ENCODE results near the gene FCHO2.
"Not testable (repeated sequence)": the region's sequence is repeated elsewhere in the genome, so short reads cannot be mapped to it uniquely, and the experiment has no call there.

The FCHO2 gene

GRCh38 chr5:72988769-72989168 is 32.9 kb downstream of the FCHO2 start:
- ATAC-seq (ENCODE audit: low read depth) (no peak), DNase-seq (ENCODE audit: low spot score in 2 of 2) (no peak)
- peaks cover 4% of the 10 kb centered on the region for H3K9me3 Mint-ChIP-seq
- no peak overlapping the region for H3K27ac Mint-ChIP-seq
- peaks cover 33% of the 10 kb centered on the region for H3K36me3 Mint-ChIP-seq
- H3K4me1 Mint-ChIP-seq = no peaks in the 10 kb centered on the region
- H3K27me3 Mint-ChIP-seq = no peaks in the 10 kb centered on the region
- no peak overlapping the region for H3K4me3 Mint-ChIP-seq

- Mint-ChIP-seq H3K27ac (no peak overlapping the region), H3K4me1 (no peaks in the 10 kb centered on the region), H3K36me3 (peaks cover 37% of the 10 kb centered on the region), H3K27me3 (no peaks in the 10 kb centered on the region), H3K4me3 (no peak overlapping the region), H3K9me3 (peaks cover 7% of the 10 kb centered on the region)
- ATAC-seq (ENCODE audit: low read depth) = no peak
- no peak for DNase-seq (ENCODE audit: low spot score in 2 of 2)
These were observed 35.6 kb downstream of the FCHO2 start for GRCh38 chr5:72991394-72991793.

DNA sequence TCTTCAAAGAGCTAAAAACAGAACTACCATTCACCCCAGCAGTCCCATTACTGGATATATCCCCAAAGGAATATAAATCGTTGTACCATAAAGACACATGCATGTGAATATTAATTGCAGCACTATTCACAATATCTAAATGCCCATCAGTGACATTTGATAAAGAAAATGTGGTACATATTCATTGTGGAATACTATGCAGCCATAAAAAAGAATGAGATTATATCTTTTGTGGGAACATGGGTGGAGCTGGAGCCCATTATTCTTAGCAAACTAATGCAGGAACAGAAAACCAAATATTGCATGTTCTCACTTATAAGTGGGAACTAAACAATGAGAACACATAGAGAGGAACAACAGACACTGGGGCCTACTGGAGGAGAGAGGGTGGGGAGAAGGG is 38.7 kb downstream of the FCHO2 start:
- H3K27ac Mint-ChIP-seq = no peak overlapping the region
- no peak overlapping the region for H3K4me3 Mint-ChIP-seq
- ATAC-seq (ENCODE audit: low read depth) = no peak
- H3K27me3 Mint-ChIP-seq = no peaks in the 10 kb centered on the region
- no peaks in the 10 kb centered on the region for H3K4me1 Mint-ChIP-seq
- H3K9me3 Mint-ChIP-seq = peaks cover 7% of the 10 kb centered on the region
- DNase-seq (ENCODE audit: low spot score in 2 of 2) = no peak
- H3K36me3 Mint-ChIP-seq = peaks cover 36% of the 10 kb centered on the region

- H3K36me3 Mint-ChIP-seq = peaks cover 30% of the 10 kb centered on the region
- H3K27me3 Mint-ChIP-seq = no peaks in the 10 kb centered on the region
- no peak overlapping the region for H3K4me3 Mint-ChIP-seq
- H3K27ac Mint-ChIP-seq = no peak overlapping the region
- H3K4me1 Mint-ChIP-seq = no peaks in the 10 kb centered on the region
- no peak for DNase-seq (ENCODE audit: low spot score in 2 of 2)
- ATAC-seq (ENCODE audit: low read depth) = no peak
- peaks cover 7% of the 10 kb centered on the region for H3K9me3 Mint-ChIP-seq
These were observed 40.8 kb downstream of the FCHO2 start for GRCh38 chr5:72996632-72997031.

- no peak overlapping the region for H3K4me3 Mint-ChIP-seq
- no peak for DNase-seq (ENCODE audit: low spot score in 2 of 2)
- no peak for ATAC-seq (ENCODE audit: low read depth)
- H3K36me3 Mint-ChIP-seq = peaks cover 6% of the 10 kb centered on the region
- no peak overlapping the region for H3K27ac Mint-ChIP-seq
- H3K27me3 Mint-ChIP-seq = no peaks in the 10 kb centered on the region
- H3K4me1 Mint-ChIP-seq = no peaks in the 10 kb centered on the region
- no peaks in the 10 kb centered on the region for H3K9me3 Mint-ChIP-seq
These were observed 44.1 kb downstream of the FCHO2 start for GRCh38 chr5:72999916-73000315.

DNA sequence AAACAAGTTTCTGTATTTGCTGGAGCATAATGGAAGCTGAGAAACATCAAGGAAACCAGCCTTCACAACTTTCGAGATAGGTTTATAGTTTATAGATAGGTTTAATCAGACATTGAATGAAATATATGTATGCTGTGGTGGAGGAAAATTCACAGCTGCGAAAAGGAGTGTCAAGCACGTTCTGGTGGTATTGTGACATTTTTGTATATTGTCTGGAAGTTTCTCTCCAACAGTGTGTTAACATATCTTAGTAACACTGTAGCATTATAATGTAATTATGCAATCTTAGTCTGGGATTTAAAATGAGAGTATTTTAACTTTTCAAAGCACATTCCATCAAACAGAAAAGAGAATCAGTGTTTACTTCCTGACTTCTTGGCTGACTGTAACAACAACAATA is 50.0 kb downstream of the FCHO2 start:
- Mint-ChIP-seq H3K4me3 (no peak overlapping the region), H3K9me3 (no peaks in the 10 kb centered on the region), H3K27me3 (no peaks in the 10 kb centered on the region), H3K27ac (no peak overlapping the region), H3K4me1 (no peaks in the 10 kb centered on the region), H3K36me3 (peaks cover 10% of the 10 kb centered on the region)
- ATAC-seq (ENCODE audit: low read depth) = no peak
- no peak for DNase-seq (ENCODE audit: low spot score in 2 of 2)

GRCh38 chr5:73007051-73007450 is 51.2 kb downstream of the FCHO2 start:
- DNase-seq (ENCODE audit: low spot score in 2 of 2) = no peak

DNA sequence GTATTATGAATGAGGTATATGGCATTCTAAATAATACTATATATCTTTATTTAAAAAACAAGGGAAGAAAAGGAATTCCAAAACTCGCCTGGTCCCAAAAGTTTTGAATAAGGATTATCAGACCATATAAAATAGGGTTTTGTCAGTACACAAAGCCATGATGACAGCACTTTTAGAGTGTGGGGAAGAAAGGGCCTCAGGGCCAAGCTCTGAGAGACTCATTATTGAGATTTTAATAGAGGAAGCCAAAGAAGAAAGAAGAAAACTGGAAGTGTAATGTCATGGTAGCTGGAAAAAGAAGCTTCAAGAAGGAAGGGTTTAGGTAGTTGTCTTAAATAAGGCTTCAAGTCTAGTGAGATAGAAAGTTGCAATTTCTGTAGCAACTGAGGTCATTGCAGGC is 53.0 kb downstream of the FCHO2 start:
- Mint-ChIP-seq H3K9me3 (no peaks in the 10 kb centered on the region), H3K36me3 (peaks cover 10% of the 10 kb centered on the region), H3K27me3 (no peaks in the 10 kb centered on the region), H3K4me1 (no peaks in the 10 kb centered on the region), H3K4me3 (no peak overlapping the region), H3K27ac (no peak overlapping the region)
- DNase-seq (ENCODE audit: low spot score in 2 of 2) (no peak), ATAC-seq (ENCODE audit: low read depth) (no peak)

More at GRCh38 chr5:73007051-73007450, 51.2 kb downstream of the FCHO2 start:
- Mint-ChIP-seq H3K27ac (no peak overlapping the region), H3K27me3 (no peaks in the 10 kb centered on the region), H3K4me1 (no peaks in the 10 kb centered on the region), H3K9me3 (no peaks in the 10 kb centered on the region), H3K36me3 (peaks cover 10% of the 10 kb centered on the region), H3K4me3 (no peak overlapping the region)
- ATAC-seq (ENCODE audit: low read depth) = no peak

DNA sequence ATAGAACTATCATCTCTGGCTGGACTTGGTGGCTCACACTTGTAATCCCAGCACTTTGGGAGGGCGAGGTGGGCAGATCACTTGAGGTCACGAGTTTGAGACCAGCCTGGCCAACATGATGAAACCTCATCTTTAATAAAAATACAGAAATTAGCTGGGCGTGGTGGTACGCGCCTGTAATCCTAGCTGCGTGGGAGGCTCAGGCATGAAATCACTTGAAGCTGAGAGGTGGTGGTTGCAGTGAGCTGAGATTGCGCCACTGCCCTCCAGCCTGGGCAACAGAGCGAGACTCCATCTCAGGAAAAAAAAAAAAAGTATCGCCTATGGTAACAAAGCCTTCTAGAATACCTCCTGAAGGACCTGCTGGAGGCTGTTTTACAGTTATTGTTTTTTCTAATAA is 55.8 kb downstream of the FCHO2 start:
- H3K27me3 Mint-ChIP-seq; H3K4me3 Mint-ChIP-seq; DNase-seq (ENCODE audit: low spot score in 2 of 2); ATAC-seq (ENCODE audit: low read depth); H3K9me3 Mint-ChIP-seq; H3K27ac Mint-ChIP-seq; H3K4me1 Mint-ChIP-seq: not testable (repeated sequence)
- H3K36me3 Mint-ChIP-seq = peaks cover 10% of the 10 kb centered on the region

- Mint-ChIP-seq H3K27me3 (no peaks in the 10 kb centered on the region), H3K9me3 (no peaks in the 10 kb centered on the region), H3K36me3 (peaks cover 7% of the 10 kb centered on the region), H3K27ac (no peak overlapping the region), H3K4me1 (no peaks in the 10 kb centered on the region), H3K4me3 (no peak overlapping the region)
- no peak for ATAC-seq (ENCODE audit: low read depth)
- no peak for DNase-seq (ENCODE audit: low spot score in 2 of 2)
These were observed 63.1 kb downstream of the FCHO2 start for GRCh38 chr5:73018892-73019291.

GRCh38 chr5:73019766-73020165 is 63.9 kb downstream of the FCHO2 start:
- Mint-ChIP-seq H3K27ac (no peak overlapping the region), H3K4me1 (no peaks in the 10 kb centered on the region), H3K36me3 (peaks cover 7% of the 10 kb centered on the region), H3K4me3 (no peak overlapping the region), H3K9me3 (no peaks in the 10 kb centered on the region), H3K27me3 (no peaks in the 10 kb centered on the region)
- DNase-seq (ENCODE audit: low spot score in 2 of 2) (no peak), ATAC-seq (ENCODE audit: low read depth) (no peak)

DNA sequence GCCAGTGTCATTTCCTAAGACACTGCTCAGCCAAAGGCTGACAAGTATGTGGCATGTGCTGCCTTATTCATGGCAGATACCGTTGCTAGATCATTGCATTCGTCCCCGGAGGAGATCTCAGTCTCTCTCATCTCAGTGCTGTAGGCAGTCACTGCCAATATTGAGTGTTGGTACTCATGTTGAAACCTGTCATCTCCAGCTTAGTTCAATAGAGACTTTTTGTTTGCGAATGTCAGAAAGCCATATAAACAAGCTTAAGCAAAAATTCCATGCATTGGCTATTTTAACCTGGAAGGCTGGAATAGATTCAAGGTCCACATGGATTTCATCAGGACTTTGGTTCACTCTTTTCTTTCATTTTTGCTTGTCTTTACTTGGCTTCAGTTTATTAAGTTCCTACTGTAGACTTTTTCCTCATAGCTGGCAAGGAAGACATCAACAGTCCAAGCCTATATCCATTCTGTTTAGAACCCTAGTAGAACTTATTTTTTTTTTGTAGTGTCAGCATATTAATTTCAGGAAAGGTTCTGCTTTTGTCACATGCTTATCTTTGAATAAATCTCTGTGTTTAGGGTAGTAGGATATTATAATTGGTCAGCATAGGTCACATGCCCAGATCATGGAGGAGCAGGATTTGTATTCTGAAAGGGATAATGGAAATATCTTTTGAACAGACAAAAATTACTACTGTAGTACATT is 66.8 kb downstream of the FCHO2 start:
- H3K27ac Mint-ChIP-seq = no peak overlapping the region
- peaks cover 14% of the 10 kb centered on the region for H3K36me3 Mint-ChIP-seq
- DNase-seq (ENCODE audit: low spot score in 2 of 2) (no peak), ATAC-seq (ENCODE audit: low read depth) (no peak)
- H3K4me1 Mint-ChIP-seq = no peaks in the 10 kb centered on the region
- H3K9me3 Mint-ChIP-seq = no peaks in the 10 kb centered on the region
- no peak overlapping the region for H3K4me3 Mint-ChIP-seq
- no peaks in the 10 kb centered on the region for H3K27me3 Mint-ChIP-seq

- H3K27ac Mint-ChIP-seq; ATAC-seq (ENCODE audit: low read depth); H3K4me1 Mint-ChIP-seq; H3K27me3 Mint-ChIP-seq; H3K4me3 Mint-ChIP-seq; DNase-seq (ENCODE audit: low spot score in 2 of 2); H3K9me3 Mint-ChIP-seq: not testable (repeated sequence)
- peaks cover 12% of the 10 kb centered on the region for H3K36me3 Mint-ChIP-seq
These were observed 69.2 kb downstream of the FCHO2 start for GRCh38 chr5:73024946-73025544.

GRCh38 chr5:73027361-73027760 is 71.5 kb downstream of the FCHO2 start:
- Mint-ChIP-seq H3K27me3 (no peaks in the 10 kb centered on the region), H3K4me3 (no peak overlapping the region), H3K9me3 (no peaks in the 10 kb centered on the region), H3K4me1 (no peaks in the 10 kb centered on the region), H3K36me3 (peaks cover 10% of the 10 kb centered on the region), H3K27ac (no peak overlapping the region)
- DNase-seq (ENCODE audit: low spot score in 2 of 2) (no peak), ATAC-seq (ENCODE audit: low read depth) (no peak)

DNA sequence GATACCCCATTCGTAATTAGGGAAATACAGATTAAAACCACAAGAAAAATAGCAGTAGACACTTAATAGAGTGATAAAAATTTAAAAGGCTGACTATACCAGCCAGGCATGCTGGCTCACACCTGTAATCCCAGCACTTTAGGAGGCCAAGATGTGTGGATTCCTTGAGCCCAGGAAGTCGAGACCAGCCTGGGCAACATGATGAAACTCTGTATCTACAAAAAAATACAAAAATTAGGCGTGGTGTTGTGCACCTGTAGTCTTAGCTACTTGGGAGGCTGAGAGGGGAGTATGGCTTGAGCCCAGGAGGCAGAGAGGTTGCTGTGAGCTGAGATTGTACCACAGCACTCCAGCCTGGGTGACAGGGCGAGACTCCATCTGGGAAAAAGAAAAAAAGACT is 72.0 kb downstream of the FCHO2 start:
- ATAC-seq (ENCODE audit: low read depth) (no peak), DNase-seq (ENCODE audit: low spot score in 2 of 2) (no peak)
- H3K36me3 Mint-ChIP-seq = peaks cover 10% of the 10 kb centered on the region
- H3K4me1 Mint-ChIP-seq = no peaks in the 10 kb centered on the region
- peak overlapping the region; percentile 67 for H3K27ac Mint-ChIP-seq
- H3K27me3 Mint-ChIP-seq = no peaks in the 10 kb centered on the region
- no peak overlapping the region for H3K4me3 Mint-ChIP-seq
- no peaks in the 10 kb centered on the region for H3K9me3 Mint-ChIP-seq

Measured in memory B cell (primary cell).